ENCODE results near the gene TMEM100. TPM values are rescaled to one million over a fixed set of nuclear protein-coding genes. Genes with fewer than 3 reads are reported as not detected.

Gene TMEM100
- polyA plus RNA-seq, 6 donors from 2014 or later, result not detected

- ATAC-seq (ENCODE audit: low read depth in 2 of 2) (no peak), DNase-seq (no peak)
- H3K4me3 Mint-ChIP-seq, result no peak overlapping the region
- H3K36me3 Mint-ChIP-seq, result no peaks in the 10 kb centered on the region
- peaks cover 2 to 14% (median 11%) of the 10 kb centered on the region in 3 donors for H3K4me1 Mint-ChIP-seq
- H3K27me3 Mint-ChIP-seq, result no peaks in the 10 kb centered on the region
- no peak overlapping the region for H3K27ac Mint-ChIP-seq
- H3K9me3 Mint-ChIP-seq, result no peaks in the 10 kb centered on the region
Observed at GRCh38 chr17:55756689-55757088, 34.0 kb upstream of the TMEM100 start.

GRCh38 chr17:55751720-55752250, 29.1 kb upstream of the TMEM100 start:
- Mint-ChIP-seq H3K27ac (peak overlapping the region in 1 of 6 donors; percentile 66), H3K36me3 (no peaks in the 10 kb centered on the region), H3K4me1 (peaks cover 11 to 22% (median 15%) of the 10 kb centered on the region in 3 donors), H3K27me3 (peaks cover 11 to 21% (median 16%) of the 10 kb centered on the region in 3 donors), H3K4me3 (peak overlapping the region; percentile 55 to 93 (median 88)), H3K9me3 (no peaks in the 10 kb centered on the region)
- ATAC-seq (ENCODE audit: low read depth in 2 of 2) (no peak), DNase-seq (no peak)

- H3K27me3 Mint-ChIP-seq, result peaks cover 11 to 27% (median 16%) of the 10 kb centered on the region in 3 donors
- H3K4me3 Mint-ChIP-seq, result peak within 1 kb of the TSS; percentile 55 to 93 (median 88)
- H3K27ac Mint-ChIP-seq, result peak within 1 kb of the TSS in 3 of 6 donors; percentile 11 to 70 (median 66)
- H3K4me1 Mint-ChIP-seq, result peaks cover 11 to 22% (median 12%) of the 10 kb centered on the region in 3 donors
- DNase-seq (peak; percentile 80), ATAC-seq (ENCODE audit: low read depth in 2 of 2) (peak; percentile 95 to 96)
- no peaks in the 10 kb centered on the region for H3K36me3 Mint-ChIP-seq
- H3K9me3 Mint-ChIP-seq, result no peaks in the 10 kb centered on the region
Observed at GRCh38 chr17:55750750-55751657, 28.3 kb upstream of the TMEM100 start, which contains the start of gene PCTP. TSS of gene PCTP (plus strand) at chr17:55751051. CDS start at chr17:55751104, 53 bp downstream.

GRCh38 chr17:55749985-55750384, 27.3 kb upstream of the TMEM100 start:
- Mint-ChIP-seq H3K9me3 (no peaks in the 10 kb centered on the region), H3K36me3 (no peaks in the 10 kb centered on the region), H3K4me1 (peaks cover 11 to 22% (median 12%) of the 10 kb centered on the region in 3 donors), H3K4me3 (peak overlapping the region in 6 of 8 donors; percentile 48 to 93 (median 70)), H3K27ac (no peak overlapping the region), H3K27me3 (peaks cover 11 to 34% (median 16%) of the 10 kb centered on the region in 3 donors)
- ATAC-seq (ENCODE audit: low read depth in 2 of 2) (no peak), DNase-seq (no peak)

- H3K9me3 Mint-ChIP-seq, result no peaks in the 10 kb centered on the region
- H3K27me3 Mint-ChIP-seq, result peaks cover 11 to 35% (median 16%) of the 10 kb centered on the region in 3 donors
- peaks cover 11 to 22% (median 12%) of the 10 kb centered on the region in 3 donors for H3K4me1 Mint-ChIP-seq
- no peaks in the 10 kb centered on the region for H3K36me3 Mint-ChIP-seq
- H3K27ac Mint-ChIP-seq, result no peak overlapping the region
- H3K4me3 Mint-ChIP-seq, result peak overlapping the region in 1 of 8 donors; percentile 72
- DNase-seq (no peak), ATAC-seq (ENCODE audit: low read depth in 2 of 2) (no peak)
Observed at GRCh38 chr17:55748841-55749240, 26.2 kb upstream of the TMEM100 start.

- peaks cover 11 to 35% (median 16%) of the 10 kb centered on the region in 3 donors for H3K27me3 Mint-ChIP-seq
- H3K4me3 Mint-ChIP-seq, result no peak overlapping the region
- H3K36me3 Mint-ChIP-seq, result no peaks in the 10 kb centered on the region
- DNase-seq, result no peak
- ATAC-seq (ENCODE audit: low read depth in 2 of 2), result no peak
- no peak overlapping the region for H3K27ac Mint-ChIP-seq
- peaks cover 16 to 22% (median 21%) of the 10 kb centered on the region in 3 donors for H3K4me1 Mint-ChIP-seq
- H3K9me3 Mint-ChIP-seq, result no peaks in the 10 kb centered on the region
Observed at GRCh38 chr17:55747209-55747608, 24.5 kb upstream of the TMEM100 start.

- DNase-seq (no peak), ATAC-seq (ENCODE audit: low read depth in 2 of 2) (no peak)
- Mint-ChIP-seq H3K4me1 (peaks cover 12 to 20% (median 15%) of the 10 kb centered on the region in 3 donors), H3K36me3 (no peaks in the 10 kb centered on the region), H3K27me3 (peaks cover 11 to 35% (median 16%) of the 10 kb centered on the region in 3 donors), H3K27ac (no peak overlapping the region), H3K4me3 (no peak overlapping the region), H3K9me3 (no peaks in the 10 kb centered on the region)
Observed at GRCh38 chr17:55746466-55746865, 23.8 kb upstream of the TMEM100 start.

- H3K36me3 Mint-ChIP-seq, result no peaks in the 10 kb centered on the region
- DNase-seq (no peak), ATAC-seq (ENCODE audit: low read depth in 2 of 2) (no peak)
- H3K9me3 Mint-ChIP-seq, result no peaks in the 10 kb centered on the region
- H3K4me1 Mint-ChIP-seq, result peaks cover 6 to 10% (median 8%) of the 10 kb centered on the region in 3 donors
- peaks cover 11 to 39% (median 11%) of the 10 kb centered on the region in 3 donors for H3K27me3 Mint-ChIP-seq
- no peak overlapping the region for H3K27ac Mint-ChIP-seq
- no peak overlapping the region for H3K4me3 Mint-ChIP-seq
Observed at GRCh38 chr17:55745258-55745657, 22.6 kb upstream of the TMEM100 start.

GRCh38 chr17:55743103-55743679, 20.5 kb upstream of the TMEM100 start:
- DNase-seq, result no peak
- ATAC-seq (ENCODE audit: low read depth in 2 of 2), result no peak
- Mint-ChIP-seq H3K27ac (peak overlapping the region in 1 of 6 donors; percentile 56), H3K36me3 (no peaks in the 10 kb centered on the region), H3K4me1 (peaks cover 8 to 12% (median 11%) of the 10 kb centered on the region in 3 donors), H3K9me3 (no peaks in the 10 kb centered on the region), H3K4me3 (peak overlapping the region in 1 of 8 donors; percentile 37), H3K27me3 (peaks cover 3 to 36% (median 3%) of the 10 kb centered on the region in 3 donors)

- peaks cover 14 to 18% (median 17%) of the 10 kb centered on the region in 3 donors for H3K4me1 Mint-ChIP-seq
Observed at GRCh38 chr17:55742272-55743102, 19.8 kb upstream of the TMEM100 start.

GRCh38 chr17:55741356-55741700, 18.7 kb upstream of the TMEM100 start:
- H3K4me3 Mint-ChIP-seq, result no peak overlapping the region
- H3K9me3 Mint-ChIP-seq, result no peaks in the 10 kb centered on the region
- no peaks in the 10 kb centered on the region for H3K36me3 Mint-ChIP-seq
- no peak overlapping the region for H3K27ac Mint-ChIP-seq
- peaks cover 14 to 21% (median 17%) of the 10 kb centered on the region in 3 donors for H3K4me1 Mint-ChIP-seq
- no peak for DNase-seq
- no peak for ATAC-seq (ENCODE audit: low read depth in 2 of 2)
- H3K27me3 Mint-ChIP-seq, result peaks cover 0 to 18% (median 0%) of the 10 kb centered on the region in 3 donors

More at GRCh38 chr17:55742272-55743102, 19.8 kb upstream of the TMEM100 start:
- H3K27ac Mint-ChIP-seq, result peak overlapping the region in 2 of 6 donors; percentile 56 to 57
- H3K27me3 Mint-ChIP-seq, result peaks cover 0 to 29% (median 3%) of the 10 kb centered on the region in 3 donors
- ATAC-seq (ENCODE audit: low read depth in 2 of 2), result peak; percentile 58 to 62
- H3K36me3 Mint-ChIP-seq, result no peaks in the 10 kb centered on the region
- H3K4me3 Mint-ChIP-seq, result peak overlapping the region in 2 of 8 donors; percentile 12 to 37
- DNase-seq, result no peak
- H3K9me3 Mint-ChIP-seq, result no peaks in the 10 kb centered on the region

- peak overlapping the region in 1 of 6 donors; percentile 24 for H3K27ac Mint-ChIP-seq
- H3K4me3 Mint-ChIP-seq, result no peak overlapping the region
- ATAC-seq (ENCODE audit: low read depth in 2 of 2), result no peak
- no peak for DNase-seq
- no peaks in the 10 kb centered on the region for H3K9me3 Mint-ChIP-seq
- H3K36me3 Mint-ChIP-seq, result no peaks in the 10 kb centered on the region
- H3K4me1 Mint-ChIP-seq, result peaks cover 14 to 21% (median 17%) of the 10 kb centered on the region in 3 donors
- H3K27me3 Mint-ChIP-seq, result peaks cover 0 to 16% (median 2%) of the 10 kb centered on the region in 3 donors
Observed at GRCh38 chr17:55740511-55741355, 18.1 kb upstream of the TMEM100 start.
